Colonic mucosa (tissue), 4 donors: ENCODE results near the gene SRRM5. TPM values are rescaled to one million over a fixed set of nuclear protein-coding genes. Genes with fewer than 3 reads are reported as not detected.

Source experiments
- DNase-seq: peaks from one replicate; pipeline ENCODE4 v3.0.0-alpha.2; 2020
- H3K27ac ChIP-seq: fragments of 200-600 bp; one replicate; pipeline ENCODE4 v1.8.0; 2021
- H3K27me3 ChIP-seq: fragments of 200-600 bp; one replicate; pipeline ENCODE4 v1.8.0; 2021
- H3K36me3 ChIP-seq: fragments of 200-600 bp; one replicate; pipeline ENCODE4 v1.8.0; 2021
- H3K4me1 ChIP-seq: fragments of 200-600 bp; one replicate; pipeline ENCODE4 v1.8.0; 2021; ENCODE audit warnings: mild to moderate bottlenecking
- H3K4me3 ChIP-seq: fragments of 200-600 bp; one replicate; pipeline ENCODE4 v1.8.0; 2021
- H3K9ac ChIP-seq, 2 donors: one replicate each; pipeline ENCODE4 v1.7.0; 2013; ENCODE audit warnings: control low read depth in 2 of 2, low read depth in 2 of 2, low read length in 2 of 2
- H3K9me3 ChIP-seq: fragments of 200-600 bp; one replicate; pipeline ENCODE4 v1.8.0; 2021
- CTCF ChIP-seq: fragments of 200-600 bp; IDR thresholded peaks from one replicate; pipeline ENCODE4 v1.8.0; 2022; ENCODE audit warnings: antibody characterized with exemption, mild to moderate bottlenecking
- intact Hi-C: fragments of 100-400 bp; cut with DNase I; formaldehyde crosslinking; loops from one replicate; pipeline ENCODE4 v1.14.1; 2022
- total RNA-seq, 2 donors: library from RNA; stranded (reverse); fragmentation: NEBNext Ultra II Directional in 1 of 2; extraction: Animal tissue kit (Norgen Biotek cat#: 25700) in 1 of 2; gene quantifications; one replicate each; pipeline ENCODE4 v1.2.1, GENCODE V29; 2021
- donor health status: healthy.
- donor health status: DM: no; HTN: no; CAD: no.
- donor health status: DM: no; HTN: no; CAD: no.

The SRRM5 gene
- total RNA-seq, 2 donors from 2014 or later: 0.42 to 0.57 TPM

- Histone ChIP-seq H3K27me3 (no peaks in the 10 kb centered on the region), H3K4me1 (peaks cover 20% of the 10 kb centered on the region), H3K9ac (peak within 1 kb of the TSS; percentile 90 to 91), H3K9me3 (no peaks in the 10 kb centered on the region), H3K4me3 (peak within 1 kb of the TSS; percentile 75), H3K36me3 (no peaks in the 10 kb centered on the region), H3K27ac (peak within 1 kb of the TSS; percentile 84)
- DNase-seq: peak; percentile 100
- no peak for TF ChIP-seq CTCF
- intact Hi-C loops: loop anchor here (1.0 to 10.0 kb wide), 2 partner anchors 21 to 61 kb away; partner anchors contain the start of genes PINLYP, XRCC1 and ZNF575
Measured at GRCh38 chr19:43595999-43596841, 15.7 kb upstream of the SRRM5 start, which contains the start of the genes IRGQ and ZNF576. TSS of gene IRGQ (minus strand) at chr19:43596134. CDS start at chr19:43595338, 796 bp downstream. TSS of gene ZNF576 (plus strand) at chr19:43596595. CDS start at chr19:43597109, 514 bp downstream.

- Histone ChIP-seq H3K27ac (peak overlapping the region; percentile 70), H3K9me3 (no peaks in the 10 kb centered on the region), H3K27me3 (no peaks in the 10 kb centered on the region), H3K36me3 (no peaks in the 10 kb centered on the region), H3K4me1 (peaks cover 20% of the 10 kb centered on the region), H3K4me3 (peak overlapping the region; percentile 75), H3K9ac (peak overlapping the region; percentile 80 to 90)
- no peak for TF ChIP-seq CTCF
- DNase-seq: no peak
- intact Hi-C loops: loop anchor here (1.0 to 10.0 kb wide), 2 partner anchors 22 to 62 kb away; partner anchors contain the start of genes PINLYP, XRCC1 and ZNF575
Measured at GRCh38 chr19:43596842-43597461, 14.9 kb upstream of the SRRM5 start.

- Histone ChIP-seq H3K4me3 (no peak overlapping the region), H3K27ac (no peak overlapping the region), H3K9me3 (no peaks in the 10 kb centered on the region), H3K36me3 (no peaks in the 10 kb centered on the region), H3K27me3 (no peaks in the 10 kb centered on the region), H3K9ac (peak overlapping the region in 1 of 2 donors; percentile 1), H3K4me1 (peaks cover 20% of the 10 kb centered on the region)
- no peak for TF ChIP-seq CTCF
- no peak for DNase-seq
- intact Hi-C loops: loop anchor here (10.0 kb wide), 1 partner anchor 63 kb away; the partner anchor contains the start of gene ZNF575
Measured at GRCh38 chr19:43597876-43598275, 14.0 kb upstream of the SRRM5 start.

- Histone ChIP-seq H3K27me3 (no peaks in the 10 kb centered on the region), H3K9me3 (no peaks in the 10 kb centered on the region), H3K36me3 (no peaks in the 10 kb centered on the region), H3K27ac (no peak overlapping the region), H3K4me3 (no peak overlapping the region), H3K9ac (peak overlapping the region in 1 of 2 donors; percentile 1), H3K4me1 (peaks cover 20% of the 10 kb centered on the region)
- intact Hi-C loops: loop anchor here (10.0 kb wide), 1 partner anchor 64 kb away; the partner anchor contains the start of gene ZNF575
- no peak for DNase-seq
- no peak for TF ChIP-seq CTCF
Measured at GRCh38 chr19:43598445-43599240, 13.2 kb upstream of the SRRM5 start.
